Ammon's horn (tissue), 1 donor: ENCODE measurements around the gene HSP90B1.

Experiments used
- DNase-seq: peaks from one replicate; pipeline ENCODE4 v3.0.0-alpha.2; 2016; ENCODE audit warnings: low spot score

Gene HSP90B1

GRCh38 chr12:103929046-103929783 lies 995 bp upstream of the HSP90B1 start:
- peak; percentile 97 for DNase-seq

- DNase-seq = no peak
Measured at GRCh38 chr12:103929784-103930033, 501 bp upstream of the HSP90B1 start.

DNA sequence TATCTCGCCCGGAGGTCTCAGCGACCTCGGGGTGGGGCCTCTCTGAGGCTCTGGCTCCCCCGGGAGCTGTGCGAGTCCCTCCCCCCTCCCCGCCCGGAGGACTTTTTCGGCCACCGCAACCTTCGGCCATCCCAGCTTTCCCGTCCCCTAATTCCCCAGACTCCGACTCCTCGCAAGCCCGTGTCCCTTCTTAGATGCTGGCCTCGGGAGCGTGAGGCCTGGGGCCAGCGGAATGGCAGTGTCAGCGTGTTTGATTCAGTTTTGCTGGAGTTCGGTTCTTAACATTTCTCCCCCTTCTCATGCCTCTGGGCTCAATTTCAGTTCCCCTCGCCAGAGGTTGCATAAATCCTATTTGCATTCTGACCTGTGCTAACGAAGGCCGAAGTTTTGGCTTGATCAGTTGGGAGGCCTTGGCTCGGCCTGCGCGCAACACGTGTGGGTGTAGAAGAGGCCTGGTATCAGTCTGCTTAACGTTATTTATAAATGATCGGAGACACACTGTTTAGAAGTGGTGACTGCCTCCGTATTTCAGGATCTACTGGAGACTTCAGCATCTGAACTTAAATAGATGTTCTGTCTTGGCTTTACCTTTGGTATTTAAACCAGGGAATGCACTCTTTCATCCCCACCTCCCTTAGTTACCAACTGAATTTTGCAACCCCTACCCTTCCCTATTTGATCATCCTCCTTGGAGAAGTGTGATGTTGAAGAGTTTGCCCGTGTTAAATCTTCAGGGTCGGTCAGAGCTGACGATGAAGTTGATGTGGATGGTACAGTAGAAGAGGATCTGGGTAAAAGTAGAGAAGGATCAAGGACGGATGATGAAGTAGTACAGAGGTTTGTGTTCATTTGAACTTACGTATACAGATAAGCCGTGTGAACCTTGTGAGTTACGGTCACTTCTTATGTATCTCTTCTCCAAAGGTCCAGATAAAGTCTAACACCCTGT lies 851 bp downstream of the HSP90B1 start:
- DNase-seq = peak; percentile 46

DNA sequence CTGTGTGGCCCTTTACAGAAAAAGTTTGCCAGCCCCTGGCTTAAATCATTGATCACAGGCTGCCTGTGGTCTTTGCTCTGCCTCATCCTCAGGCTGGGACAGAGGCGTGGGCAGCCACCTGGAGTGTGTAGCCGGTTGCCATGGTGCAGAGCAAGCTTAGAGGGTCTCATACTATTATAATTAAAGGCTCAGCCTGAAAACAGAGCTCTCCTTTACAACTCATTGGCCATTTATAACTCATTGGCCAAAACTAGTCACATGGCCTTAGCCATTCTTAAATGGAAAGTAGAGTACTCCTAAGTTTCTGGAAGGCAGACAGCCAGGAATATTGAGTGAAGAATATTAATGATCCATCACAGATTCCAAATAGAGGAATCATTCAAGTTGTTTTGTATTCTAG lies 3.0 kb downstream of the HSP90B1 start:
- no peak for DNase-seq

- no peak for DNase-seq
Measured at GRCh38 chr12:103936679-103937078, 6.5 kb downstream of the HSP90B1 start.

- DNase-seq = no peak
Measured at GRCh38 chr12:103944964-103945363, 14.8 kb downstream of the HSP90B1 start.

DNA sequence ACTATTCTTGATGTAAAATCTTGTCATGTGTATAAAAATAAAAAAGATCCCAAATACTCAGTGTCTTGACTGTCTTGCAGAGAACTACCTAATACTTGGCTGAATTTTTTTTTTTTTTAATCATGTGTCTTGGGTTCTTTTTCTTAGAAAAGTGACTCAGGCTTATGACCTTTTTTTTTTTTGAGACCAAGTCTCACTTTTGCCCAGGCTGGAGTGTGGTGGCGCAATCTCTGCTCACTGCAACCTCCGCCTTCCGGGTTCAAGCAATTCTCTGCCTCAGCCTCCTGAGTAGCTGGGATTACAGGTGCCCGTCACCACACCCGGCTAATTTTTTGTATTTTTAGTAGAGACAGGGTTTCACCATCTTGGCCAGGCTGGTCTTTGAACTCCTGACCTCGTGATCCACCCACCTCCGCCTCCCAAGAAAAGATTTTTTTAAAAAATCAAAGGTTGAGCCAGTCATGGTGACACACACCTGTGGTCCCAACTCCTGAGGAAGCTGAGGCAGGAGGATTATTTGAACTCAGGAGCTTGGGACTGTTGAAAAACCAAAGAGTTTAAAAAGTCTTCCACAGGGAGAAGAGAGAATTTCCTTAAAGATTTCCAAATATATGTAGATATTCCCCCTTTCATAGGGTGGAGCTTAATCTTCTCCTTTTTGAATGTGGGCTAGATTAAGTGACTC lies 17.8 kb downstream of the HSP90B1 start:
- no peak for DNase-seq

GRCh38 chr12:103948746-103949406 lies 18.7 kb downstream of the HSP90B1 start:
- DNase-seq = no peak

- no peak for DNase-seq
Measured at GRCh38 chr12:103952497-103952896, 22.3 kb downstream of the HSP90B1 start.

DNA sequence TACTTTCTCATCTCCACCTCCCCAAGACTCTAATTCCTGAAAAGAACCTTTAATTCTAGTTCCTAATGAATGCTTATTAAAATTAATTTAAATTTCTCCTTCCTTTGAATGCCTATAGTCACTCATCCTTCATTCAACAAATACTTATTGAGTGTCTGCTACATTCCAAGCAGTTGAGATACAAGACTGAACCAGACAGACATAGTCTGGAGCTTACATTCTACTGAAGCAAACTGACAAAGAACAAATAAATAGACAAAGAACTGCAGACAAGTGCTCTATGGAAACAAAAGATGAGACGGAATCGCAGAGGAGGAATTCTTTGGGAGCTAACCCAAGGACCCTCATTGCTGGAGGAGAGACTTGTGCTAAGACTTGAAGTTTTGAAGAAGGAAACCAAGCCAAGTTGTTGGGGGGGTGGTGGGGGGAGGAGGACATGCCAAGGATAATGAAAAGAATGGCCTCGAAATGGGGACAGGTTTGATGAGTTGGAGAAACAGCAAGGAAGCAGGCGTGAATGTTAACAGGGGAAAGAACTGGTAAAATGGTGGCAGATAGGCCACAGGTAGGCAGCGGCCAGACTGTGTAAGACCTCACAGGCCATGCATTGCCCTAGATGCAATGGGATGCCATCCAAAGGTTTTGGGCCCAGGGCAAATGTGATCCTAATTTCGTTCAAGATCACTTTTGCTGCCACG lies 25.8 kb downstream of the HSP90B1 start:
- DNase-seq = no peak

DNA sequence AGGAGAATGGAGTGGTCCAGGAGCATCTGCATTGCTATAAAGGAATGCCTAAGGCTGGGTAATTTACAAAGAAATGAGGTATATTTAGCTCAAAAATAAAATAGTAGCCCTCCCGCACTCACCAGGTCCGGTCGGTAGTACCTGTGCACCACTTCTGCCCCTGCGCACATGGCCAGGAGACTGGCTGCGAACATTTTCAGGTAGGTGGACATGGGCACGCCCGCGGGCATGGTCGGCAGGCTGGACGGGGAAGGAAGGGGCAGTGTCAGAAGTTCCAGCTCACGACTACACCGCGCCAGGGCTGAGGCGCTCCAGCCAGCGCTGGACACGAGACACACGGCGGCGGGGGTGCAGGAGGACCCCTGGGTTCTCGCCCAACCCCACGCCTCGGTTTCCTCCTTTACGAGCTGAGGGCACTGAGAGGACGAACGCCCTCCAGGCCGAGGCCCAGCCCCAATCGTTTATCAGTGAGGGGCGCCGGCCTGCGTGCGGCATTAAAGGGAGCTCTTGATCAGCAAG lies 26.4 kb downstream of the HSP90B1 start:
- no peak for DNase-seq

- DNase-seq = no peak
Measured at GRCh38 chr12:103957865-103958388, 27.7 kb downstream of the HSP90B1 start.

GRCh38 chr12:103958621-103959020 lies 28.4 kb downstream of the HSP90B1 start:
- no peak for DNase-seq

DNA sequence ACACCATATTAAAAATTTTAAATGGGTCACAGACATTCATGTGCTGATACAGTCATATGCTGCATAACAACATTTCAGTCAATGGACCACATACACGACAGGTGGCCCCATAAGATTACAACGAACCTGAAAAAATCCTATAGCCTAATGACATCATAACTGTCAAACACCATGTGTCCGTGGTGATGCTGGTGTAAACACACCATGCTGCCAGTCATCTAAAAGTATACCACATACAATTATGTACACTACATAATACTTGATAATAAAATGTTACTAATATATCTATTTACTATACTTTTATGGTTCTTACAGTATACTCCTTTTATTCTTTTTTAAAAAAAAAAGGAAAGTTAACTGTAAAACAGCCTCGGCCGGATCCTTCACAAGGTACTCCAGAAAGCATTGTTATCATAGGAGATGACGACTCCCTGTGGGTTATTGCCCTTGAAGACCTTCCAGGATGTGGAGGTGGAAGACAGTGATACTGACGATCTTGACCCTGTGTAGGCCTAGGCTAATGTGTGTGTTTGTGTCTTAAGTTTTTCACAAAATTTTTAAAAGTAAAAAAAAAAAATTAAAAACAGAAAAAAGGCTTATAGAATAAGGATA lies 30.5 kb downstream of the HSP90B1 start:
- DNase-seq = no peak

DNA sequence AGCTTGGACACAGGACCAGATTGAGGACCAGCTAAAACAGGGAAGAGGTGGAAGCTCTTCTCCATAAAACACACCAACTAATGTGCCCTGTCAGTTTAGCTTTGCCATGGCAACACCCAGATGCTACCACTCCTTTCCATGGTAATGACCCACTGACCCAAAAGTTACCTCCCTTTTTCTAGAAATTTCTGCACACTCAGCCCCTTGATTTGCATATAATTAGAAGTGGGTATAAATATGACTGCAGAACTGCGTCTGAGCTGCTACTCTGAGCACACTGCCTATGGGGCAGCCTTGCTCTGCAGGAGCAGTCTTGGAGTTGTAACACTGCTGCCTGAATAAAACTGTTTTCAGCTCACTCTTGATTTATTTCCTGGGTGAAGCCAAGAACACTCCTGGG lies 32.3 kb downstream of the HSP90B1 start:
- no peak for DNase-seq

DNA sequence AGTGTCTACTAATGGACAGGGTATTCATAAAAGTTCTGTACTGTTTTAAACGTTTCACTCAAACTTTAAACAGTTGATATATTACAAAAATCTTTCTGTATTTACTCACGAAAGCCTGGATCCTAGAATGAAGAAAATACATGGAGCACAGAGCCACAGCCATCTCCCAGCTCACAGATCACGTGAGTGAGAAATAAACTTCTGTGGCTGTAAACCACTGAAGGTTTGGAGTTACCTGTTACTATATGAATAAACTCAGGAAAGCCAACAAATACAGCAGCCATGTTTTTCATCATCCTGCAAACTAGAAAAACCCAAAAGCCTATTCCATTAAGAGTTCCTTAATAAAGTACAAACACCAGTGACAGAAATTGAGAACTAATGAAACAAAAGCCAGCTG lies 34.6 kb downstream of the HSP90B1 start:
- DNase-seq = no peak

GRCh38 chr12:103965255-103965589 lies 35.0 kb downstream of the HSP90B1 start:
- DNase-seq = no peak

- peak; percentile 99 for DNase-seq
Measured at GRCh38 chr12:103965590-103966504, 35.6 kb downstream of the HSP90B1 start, which contains the start of gene TDG. TDG (plus strand) TSS chr12:103965872; CDS start chr12:103966038, 166 bp downstream.

DNA sequence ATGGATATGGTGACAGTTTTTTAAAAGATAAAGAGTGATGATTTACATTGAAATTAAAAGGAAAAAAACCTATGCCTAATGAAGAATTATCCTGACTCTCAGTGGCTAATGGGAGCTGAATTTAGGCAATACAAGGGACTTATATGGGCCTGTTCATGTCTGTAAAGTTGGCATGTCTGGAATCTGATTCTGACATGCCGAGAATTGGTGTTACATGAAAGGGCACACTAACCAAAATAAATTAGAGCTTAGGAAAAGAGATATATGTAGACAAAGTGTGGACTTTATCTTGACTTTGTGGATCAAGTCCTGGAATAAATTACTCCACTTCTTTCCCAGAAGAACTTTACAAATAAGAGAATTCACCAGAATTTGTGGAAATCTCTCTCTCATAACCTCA lies 36.5 kb downstream of the HSP90B1 start:
- no peak for DNase-seq

DNA sequence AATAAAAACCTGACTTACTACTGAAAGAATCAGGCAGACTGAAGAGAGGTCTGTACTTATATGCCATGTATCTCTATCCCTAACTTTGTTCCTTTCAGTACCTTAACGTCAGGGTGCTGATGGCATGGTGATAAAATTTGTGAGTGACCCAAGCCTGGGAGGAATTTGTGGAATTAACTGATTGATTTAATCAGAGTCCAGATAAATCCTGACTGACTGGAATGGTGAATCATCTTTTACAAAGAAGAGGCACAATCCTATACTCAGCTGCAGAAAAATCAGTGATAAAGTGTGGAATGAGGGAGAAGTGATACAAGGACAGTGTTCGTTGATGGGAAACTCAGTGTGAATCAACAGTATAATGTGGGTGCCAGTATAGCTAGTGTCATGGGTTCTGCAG lies 39.2 kb downstream of the HSP90B1 start:
- DNase-seq = no peak
